GM11168 (cell line): ENCODE data around the gene RAB23.
"Not testable (repeated sequence)": the region's sequence is repeated elsewhere in the genome, so short reads cannot be mapped to it uniquely, and the experiment has no call there.

ENCODE experiments used
- in situ Hi-C: fragments of 300-500 bp; cut with MboI; formaldehyde crosslinking; loops from one replicate; pipeline ENCODE4 v1.12.0; 2022; ENCODE audit warnings: low sequenced_read_pairs; ENCODE audit not compliant: unreplicated experiment

Gene RAB23

GRCh38 chr6:57243954-57244353 lies 21.8 kb upstream of the RAB23 start:
- in situ Hi-C loops, result no loop called here

- in situ Hi-C loops, result not testable (repeated sequence)
These were observed 21.4 kb upstream of the RAB23 start for GRCh38 chr6:57243526-57243925.

- in situ Hi-C loops, result no loop called here
These were observed 20.4 kb upstream of the RAB23 start for GRCh38 chr6:57242505-57242904.

- in situ Hi-C loops, result no loop called here
These were observed 4.1 kb upstream of the RAB23 start for GRCh38 chr6:57226221-57226620.

- in situ Hi-C loops, result no loop called here
These were observed 2.8 kb upstream of the RAB23 start for GRCh38 chr6:57224769-57225515.

GRCh38 chr6:57222743-57223077 lies 603 bp upstream of the RAB23 start:
- in situ Hi-C loops, result no loop called here

- in situ Hi-C loops, result no loop called here
These were observed 744 bp downstream of the RAB23 start for GRCh38 chr6:57221191-57221935.

- in situ Hi-C loops, result no loop called here
These were observed 1.9 kb downstream of the RAB23 start for GRCh38 chr6:57220083-57220703.

- in situ Hi-C loops, result no loop called here
These were observed 4.8 kb downstream of the RAB23 start for GRCh38 chr6:57217270-57217669.

- in situ Hi-C loops, result no loop called here
These were observed 5.6 kb downstream of the RAB23 start for GRCh38 chr6:57216235-57217101.

- in situ Hi-C loops, result no loop called here
These were observed 6.8 kb downstream of the RAB23 start for GRCh38 chr6:57215260-57215659.

GRCh38 chr6:57210060-57210459 lies 12.0 kb downstream of the RAB23 start:
- in situ Hi-C loops, result no loop called here

- in situ Hi-C loops, result no loop called here
These were observed 13.1 kb downstream of the RAB23 start for GRCh38 chr6:57209030-57209429.

- in situ Hi-C loops, result no loop called here
These were observed 14.2 kb downstream of the RAB23 start for GRCh38 chr6:57207872-57208271.

- in situ Hi-C loops, result no loop called here
These were observed 15.0 kb downstream of the RAB23 start for GRCh38 chr6:57207141-57207540.

GRCh38 chr6:57205550-57206328 lies 16.4 kb downstream of the RAB23 start:
- in situ Hi-C loops, result no loop called here

GRCh38 chr6:57201718-57202117 lies 20.4 kb downstream of the RAB23 start:
- in situ Hi-C loops, result no loop called here

GRCh38 chr6:57198926-57199636 lies 23.0 kb downstream of the RAB23 start:
- in situ Hi-C loops, result no loop called here

GRCh38 chr6:57195457-57195856 lies 26.6 kb downstream of the RAB23 start:
- in situ Hi-C loops, result no loop called here
